ENCODE data around the gene DLGAP4.

The DLGAP4 gene

GRCh38 chr20:36269507-36269906, 36.6 kb upstream of the DLGAP4 start:
- Histone ChIP-seq H4K20me1 (ENCODE audit: control insufficient read depth, insufficient read depth, low read depth, low read length) (no peaks in the 10 kb centered on the region), H3K9me2 (replicated peaks; ENCODE audit: control insufficient read depth, low read length) (no peaks in the 10 kb centered on the region), H3K36me3 (ENCODE audit: control insufficient read depth, low read length) (no peaks in the 10 kb centered on the region), H3K9me3 (ENCODE audit: control insufficient read depth, insufficient read depth, low read length) (no peaks in the 10 kb centered on the region), H3K4me2 (ENCODE audit: low read length) (no peak overlapping the region), H3K4me1 (ENCODE audit: control insufficient read depth, low read length) (no peaks in the 10 kb centered on the region), H3F3A (ENCODE audit: control insufficient read depth, insufficient read depth) (no peaks in the 10 kb centered on the region), H3K79me2 (ENCODE audit: control insufficient read depth, low read length) (no peaks in the 10 kb centered on the region), H3K4me3 (ENCODE audit: low read length) (no peak overlapping the region), H3K27me3 (ENCODE audit: control insufficient read depth, low read length) (no peaks in the 10 kb centered on the region), H3K27ac (ENCODE audit: low read depth, low read length) (no peak overlapping the region)
- TF ChIP-seq, protein P1, sequence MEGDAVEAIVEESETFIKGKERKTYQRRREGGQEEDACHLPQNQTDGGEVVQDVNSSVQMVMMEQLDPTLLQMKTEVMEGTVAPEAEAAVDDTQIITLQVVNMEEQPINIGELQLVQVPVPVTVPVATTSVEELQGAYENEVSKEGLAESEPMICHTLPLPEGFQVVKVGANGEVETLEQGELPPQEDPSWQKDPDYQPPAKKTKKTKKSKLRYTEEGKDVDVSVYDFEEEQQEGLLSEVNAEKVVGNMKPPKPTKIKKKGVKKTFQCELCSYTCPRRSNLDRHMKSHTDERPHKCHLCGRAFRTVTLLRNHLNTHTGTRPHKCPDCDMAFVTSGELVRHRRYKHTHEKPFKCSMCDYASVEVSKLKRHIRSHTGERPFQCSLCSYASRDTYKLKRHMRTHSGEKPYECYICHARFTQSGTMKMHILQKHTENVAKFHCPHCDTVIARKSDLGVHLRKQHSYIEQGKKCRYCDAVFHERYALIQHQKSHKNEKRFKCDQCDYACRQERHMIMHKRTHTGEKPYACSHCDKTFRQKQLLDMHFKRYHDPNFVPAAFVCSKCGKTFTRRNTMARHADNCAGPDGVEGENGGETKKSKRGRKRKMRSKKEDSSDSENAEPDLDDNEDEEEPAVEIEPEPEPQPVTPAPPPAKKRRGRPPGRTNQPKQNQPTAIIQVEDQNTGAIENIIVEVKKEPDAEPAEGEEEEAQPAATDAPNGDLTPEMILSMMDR (IDR thresholded peaks at IDR 0.05; ENCODE audit: low read depth, low read length, poor library complexity, severe bottlenecking) = no peak
- TF ChIP-seq EZH2phosphoT487 (IDR thresholded peaks at IDR 0.05; ENCODE audit: borderline replicate concordance, low read length) = no peak

- Histone ChIP-seq H3K36me3 (ENCODE audit: control insufficient read depth, low read length) (no peaks in the 10 kb centered on the region), H3K4me2 (ENCODE audit: low read length) (no peak overlapping the region), H3K4me1 (ENCODE audit: control insufficient read depth, low read length) (no peaks in the 10 kb centered on the region), H3F3A (ENCODE audit: control insufficient read depth, insufficient read depth) (no peaks in the 10 kb centered on the region), H3K27ac (ENCODE audit: low read depth, low read length) (no peak overlapping the region), H4K20me1 (ENCODE audit: control insufficient read depth, insufficient read depth, low read depth, low read length) (no peaks in the 10 kb centered on the region), H3K9me3 (ENCODE audit: control insufficient read depth, insufficient read depth, low read length) (no peaks in the 10 kb centered on the region), H3K9me2 (replicated peaks; ENCODE audit: control insufficient read depth, low read length) (no peaks in the 10 kb centered on the region), H3K27me3 (ENCODE audit: control insufficient read depth, low read length) (no peaks in the 10 kb centered on the region), H3K4me3 (ENCODE audit: low read length) (no peak overlapping the region), H3K79me2 (ENCODE audit: control insufficient read depth, low read length) (no peaks in the 10 kb centered on the region)
- TF ChIP-seq, protein P1 (IDR thresholded peaks at IDR 0.05; ENCODE audit: low read depth, low read length, poor library complexity, severe bottlenecking) = no peak
- TF ChIP-seq EZH2phosphoT487 (IDR thresholded peaks at IDR 0.05; ENCODE audit: borderline replicate concordance, low read length) = no peak
Measured at GRCh38 chr20:36270744-36271638, 35.1 kb upstream of the DLGAP4 start.

DNA sequence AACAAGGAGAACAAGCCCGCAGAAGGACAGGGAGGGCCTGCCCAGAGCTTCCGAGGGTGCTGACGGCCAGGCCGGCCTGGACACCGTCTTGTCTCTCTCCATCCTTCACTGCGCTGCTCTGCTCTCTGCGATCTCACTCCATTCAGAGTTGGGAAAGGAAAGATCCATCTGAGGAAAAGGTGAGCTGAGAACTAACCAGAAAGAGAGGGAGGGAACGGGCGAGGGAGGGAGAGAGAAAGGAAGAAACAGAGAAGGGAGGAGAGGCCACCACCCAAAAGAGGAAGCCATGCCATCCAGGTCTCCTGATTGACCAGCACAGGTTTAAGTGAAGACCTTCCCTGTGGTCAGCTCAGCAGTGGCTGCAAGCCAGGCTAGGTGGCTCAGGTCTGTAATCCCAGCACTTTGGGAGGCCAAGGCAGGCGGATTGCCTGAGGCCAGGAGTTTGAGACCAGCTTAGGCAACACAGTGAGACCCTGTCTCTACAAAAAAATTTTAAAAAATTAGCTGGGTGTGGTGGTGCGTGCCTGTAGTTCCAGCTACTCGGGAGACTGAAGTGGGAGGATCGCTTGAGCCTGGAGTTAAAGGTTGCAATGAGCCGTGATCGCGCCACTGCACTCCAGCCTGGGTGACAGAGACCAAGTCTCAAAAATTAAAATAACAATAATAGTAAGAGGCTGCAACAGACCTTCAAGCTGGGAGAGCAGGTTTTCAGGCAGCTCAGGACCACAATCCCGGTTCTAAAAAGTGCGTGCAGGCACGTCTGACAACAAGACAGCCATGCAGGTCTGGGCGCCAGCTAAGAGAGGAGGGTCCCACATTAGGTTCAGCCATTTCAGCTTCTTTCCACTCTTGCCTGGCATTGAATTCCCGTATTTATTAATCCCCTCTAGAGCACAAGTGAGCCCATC, 34.2 kb upstream of the DLGAP4 start:
- TF ChIP-seq EZH2phosphoT487 (IDR thresholded peaks at IDR 0.05; ENCODE audit: borderline replicate concordance, low read length) = no peak
- TF ChIP-seq, protein P1 (IDR thresholded peaks at IDR 0.05; ENCODE audit: low read depth, low read length, poor library complexity, severe bottlenecking) = no peak
- no peaks in the 10 kb centered on the region for H3K9me3 ChIP-seq (ENCODE audit: control insufficient read depth, insufficient read depth, low read length)
- no peaks in the 10 kb centered on the region for H3K9me2 ChIP-seq (replicated peaks; ENCODE audit: control insufficient read depth, low read length)
- H3F3A ChIP-seq (ENCODE audit: control insufficient read depth, insufficient read depth) = no peaks in the 10 kb centered on the region
- H3K79me2 ChIP-seq (ENCODE audit: control insufficient read depth, low read length) = no peaks in the 10 kb centered on the region
- H4K20me1 ChIP-seq (ENCODE audit: control insufficient read depth, insufficient read depth, low read depth, low read length) = no peaks in the 10 kb centered on the region
- H3K36me3 ChIP-seq (ENCODE audit: control insufficient read depth, low read length) = no peaks in the 10 kb centered on the region
- no peaks in the 10 kb centered on the region for H3K4me1 ChIP-seq (ENCODE audit: control insufficient read depth, low read length)
- H3K4me2 ChIP-seq (ENCODE audit: low read length) = no peak overlapping the region
- no peak overlapping the region for H3K27ac ChIP-seq (ENCODE audit: low read depth, low read length)
- no peaks in the 10 kb centered on the region for H3K27me3 ChIP-seq (ENCODE audit: control insufficient read depth, low read length)
- H3K4me3 ChIP-seq (ENCODE audit: low read length) = no peak overlapping the region

Data from DOHH2 (cell line).